ENCODE measurements around the gene TSTD2.

The TSTD2 gene

DNA sequence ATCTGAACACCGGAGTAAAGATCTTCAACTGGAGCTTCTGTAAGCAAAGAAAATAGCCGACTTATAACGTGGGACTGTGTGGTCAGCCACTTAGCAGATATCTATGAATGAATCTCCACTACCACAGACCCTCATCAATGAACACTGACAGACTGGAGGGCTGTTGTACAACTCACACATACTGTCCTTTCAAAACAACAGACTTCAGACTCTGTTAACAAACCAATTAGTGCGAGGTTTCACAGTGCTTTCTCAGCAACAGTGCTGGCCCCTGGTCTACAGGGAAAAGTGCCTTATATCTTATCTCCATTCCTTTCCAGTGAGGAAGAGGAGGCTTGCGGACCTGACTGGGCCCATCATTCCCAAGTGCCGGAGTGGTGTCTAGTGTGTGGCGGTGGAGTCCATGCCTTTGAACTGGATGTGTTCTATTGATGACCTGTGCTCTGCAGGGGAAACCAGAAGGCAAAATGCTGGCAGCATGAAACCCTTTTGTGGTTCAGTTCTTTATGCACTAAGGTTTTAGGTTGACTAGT, 33.8 kb downstream of the TSTD2 start:
- Histone ChIP-seq H3K9me3 (ENCODE audit: control insufficient read depth, low read length) (no peaks in the 10 kb centered on the region), H3K36me3 (ENCODE audit: control insufficient read depth, insufficient read depth, low read length) (no peaks in the 10 kb centered on the region), H3K4me2 (ENCODE audit: low read length) (no peak overlapping the region), H3K9ac (no peak overlapping the region), H3K4me1 (no peaks in the 10 kb centered on the region), H3K79me2 (no peaks in the 10 kb centered on the region), H3K4me3 (ENCODE audit: low read depth, low read length) (no peak overlapping the region), H2AFZ (no peak overlapping the region), H3K27ac (no peak overlapping the region), H3K27me3 (ENCODE audit: control insufficient read depth, insufficient read depth, low read length) (no peaks in the 10 kb centered on the region)
- TF ChIP-seq, protein P1, sequence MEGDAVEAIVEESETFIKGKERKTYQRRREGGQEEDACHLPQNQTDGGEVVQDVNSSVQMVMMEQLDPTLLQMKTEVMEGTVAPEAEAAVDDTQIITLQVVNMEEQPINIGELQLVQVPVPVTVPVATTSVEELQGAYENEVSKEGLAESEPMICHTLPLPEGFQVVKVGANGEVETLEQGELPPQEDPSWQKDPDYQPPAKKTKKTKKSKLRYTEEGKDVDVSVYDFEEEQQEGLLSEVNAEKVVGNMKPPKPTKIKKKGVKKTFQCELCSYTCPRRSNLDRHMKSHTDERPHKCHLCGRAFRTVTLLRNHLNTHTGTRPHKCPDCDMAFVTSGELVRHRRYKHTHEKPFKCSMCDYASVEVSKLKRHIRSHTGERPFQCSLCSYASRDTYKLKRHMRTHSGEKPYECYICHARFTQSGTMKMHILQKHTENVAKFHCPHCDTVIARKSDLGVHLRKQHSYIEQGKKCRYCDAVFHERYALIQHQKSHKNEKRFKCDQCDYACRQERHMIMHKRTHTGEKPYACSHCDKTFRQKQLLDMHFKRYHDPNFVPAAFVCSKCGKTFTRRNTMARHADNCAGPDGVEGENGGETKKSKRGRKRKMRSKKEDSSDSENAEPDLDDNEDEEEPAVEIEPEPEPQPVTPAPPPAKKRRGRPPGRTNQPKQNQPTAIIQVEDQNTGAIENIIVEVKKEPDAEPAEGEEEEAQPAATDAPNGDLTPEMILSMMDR (IDR thresholded peaks at IDR 0.05) = no peak

DNA sequence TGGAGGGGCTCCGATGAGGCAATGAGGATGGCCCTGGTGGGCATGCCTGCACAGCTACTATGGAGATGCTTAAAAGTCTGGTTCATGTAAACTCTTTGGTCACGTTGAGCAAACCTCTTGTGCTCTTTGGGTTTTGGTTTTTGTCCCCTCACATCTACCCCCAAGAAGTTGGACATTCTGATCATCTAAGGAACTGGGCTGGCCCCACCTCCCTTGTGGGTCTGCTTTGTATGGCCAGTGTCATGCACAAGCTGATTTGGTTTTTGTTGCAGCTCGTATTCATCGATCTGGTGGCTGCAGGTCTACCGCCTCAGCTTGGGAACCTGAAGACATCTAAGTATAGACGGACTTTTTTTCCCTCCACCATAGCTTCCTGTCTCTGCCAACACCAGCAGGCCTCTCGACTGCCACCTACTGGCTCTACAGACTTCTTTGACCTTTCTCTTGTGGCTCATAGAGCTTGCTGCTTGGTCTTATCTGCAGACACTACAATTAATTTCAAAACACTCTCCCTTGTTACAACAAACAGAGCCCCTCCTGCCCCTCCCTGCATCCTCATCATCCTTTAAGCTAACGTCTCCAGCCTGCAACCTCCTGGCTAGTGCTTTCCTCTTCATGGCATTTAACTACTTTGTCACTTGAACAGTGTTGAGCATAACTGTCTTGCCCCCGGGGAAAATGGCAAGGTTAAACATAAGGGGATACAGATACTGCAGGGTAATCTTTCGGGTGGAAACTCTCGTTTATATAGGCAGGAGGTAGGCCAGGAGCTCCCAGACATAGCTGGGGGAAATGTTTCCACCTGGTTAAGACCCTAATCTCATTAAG, 34.5 kb downstream of the TSTD2 start:
- no peak overlapping the region for H3K9ac ChIP-seq
- no peaks in the 10 kb centered on the region for H3K9me3 ChIP-seq (ENCODE audit: control insufficient read depth, low read length)
- H3K36me3 ChIP-seq (ENCODE audit: control insufficient read depth, insufficient read depth, low read length) = no peaks in the 10 kb centered on the region
- no peaks in the 10 kb centered on the region for H3K4me1 ChIP-seq
- H3K4me3 ChIP-seq (ENCODE audit: low read depth, low read length) = no peak overlapping the region
- H3K79me2 ChIP-seq = no peaks in the 10 kb centered on the region
- no peak overlapping the region for H3K27ac ChIP-seq
- no peaks in the 10 kb centered on the region for H3K27me3 ChIP-seq (ENCODE audit: control insufficient read depth, insufficient read depth, low read length)
- H2AFZ ChIP-seq = no peak overlapping the region
- no peak overlapping the region for H3K4me2 ChIP-seq (ENCODE audit: low read length)
- TF ChIP-seq, protein P1 (IDR thresholded peaks at IDR 0.05) = peak; percentile 69

DNA sequence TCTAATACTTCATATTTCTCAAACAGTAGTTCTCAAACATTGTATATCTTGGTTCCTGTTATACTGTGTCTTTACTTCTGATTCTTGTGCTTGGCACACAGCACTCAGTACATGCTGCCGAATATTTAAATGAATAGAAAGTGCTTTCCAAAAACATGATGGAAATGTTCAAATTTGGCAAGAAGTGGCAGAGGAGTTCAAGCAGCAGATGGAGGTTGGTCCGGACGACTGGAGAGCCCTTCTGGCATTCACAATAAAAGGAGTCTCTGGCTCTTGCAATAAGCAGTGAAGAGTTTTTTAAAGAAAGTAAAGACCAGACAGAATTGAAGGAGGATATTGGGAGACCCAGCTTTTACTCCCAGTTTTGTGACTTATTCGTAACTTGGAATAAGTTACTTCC, 36.3 kb downstream of the TSTD2 start:
- Histone ChIP-seq H3K9ac (no peak overlapping the region), H3K27ac (no peak overlapping the region), H3K27me3 (ENCODE audit: control insufficient read depth, insufficient read depth, low read length) (no peaks in the 10 kb centered on the region), H3K4me3 (ENCODE audit: low read depth, low read length) (no peak overlapping the region), H3K79me2 (no peaks in the 10 kb centered on the region), H3K4me1 (no peaks in the 10 kb centered on the region), H2AFZ (no peak overlapping the region), H3K36me3 (ENCODE audit: control insufficient read depth, insufficient read depth, low read length) (no peaks in the 10 kb centered on the region), H3K9me3 (ENCODE audit: control insufficient read depth, low read length) (no peaks in the 10 kb centered on the region), H3K4me2 (ENCODE audit: low read length) (no peak overlapping the region)
- TF ChIP-seq, protein P1 (IDR thresholded peaks at IDR 0.05) = no peak

DNA sequence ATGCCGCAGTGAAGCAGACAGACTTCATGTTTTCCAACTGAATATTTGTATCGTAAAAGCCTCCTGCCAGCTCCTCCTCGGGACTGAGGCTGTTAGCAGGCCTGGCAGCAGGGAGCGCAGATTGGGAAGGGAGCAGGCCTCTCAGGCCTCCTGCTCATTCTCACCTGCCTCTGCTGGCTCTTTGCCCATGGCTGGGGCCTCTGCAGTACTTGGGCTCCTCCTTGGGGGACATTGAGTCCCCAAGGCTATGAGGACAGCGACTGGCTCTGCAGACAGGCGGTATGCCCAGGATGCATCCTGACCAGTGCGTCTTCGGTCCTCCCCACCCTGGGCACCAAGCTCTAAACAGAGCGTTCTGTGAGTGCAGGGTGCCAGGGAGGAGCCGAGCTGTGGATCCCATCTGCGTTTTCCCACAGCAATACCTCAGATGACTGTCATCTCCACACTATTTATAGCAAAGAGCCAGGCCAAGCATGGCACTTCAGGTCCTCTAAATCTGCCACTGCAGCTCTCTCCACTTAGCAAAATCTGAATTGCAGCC, 38.7 kb downstream of the TSTD2 start:
- H3K9ac ChIP-seq = no peak overlapping the region
- no peaks in the 10 kb centered on the region for H3K4me1 ChIP-seq
- no peak overlapping the region for H3K27ac ChIP-seq

More for the DNA sequence above, 38.7 kb downstream of the TSTD2 start:
- TF ChIP-seq, protein P1 (IDR thresholded peaks at IDR 0.05) = no peak
- H3K4me3 ChIP-seq (ENCODE audit: low read depth, low read length) = no peak overlapping the region
- H3K36me3 ChIP-seq (ENCODE audit: control insufficient read depth, insufficient read depth, low read length) = no peaks in the 10 kb centered on the region
- no peaks in the 10 kb centered on the region for H3K79me2 ChIP-seq
- H3K27me3 ChIP-seq (ENCODE audit: control insufficient read depth, insufficient read depth, low read length) = no peaks in the 10 kb centered on the region
- H2AFZ ChIP-seq = no peak overlapping the region
- no peaks in the 10 kb centered on the region for H3K9me3 ChIP-seq (ENCODE audit: control insufficient read depth, low read length)
- no peak overlapping the region for H3K4me2 ChIP-seq (ENCODE audit: low read length)

Data from parathyroid adenoma (tissue), 2 donors.